Neutrophil (primary cell): ENCODE results near the gene ASB10.

Experiments used
- H3K27ac ChIP-seq: fragments of 200-600 bp; sonication (generic); 2 replicates; pipeline ENCODE4 v1.5.1; 2016; ENCODE audit warnings: mild to moderate bottlenecking, moderate library complexity
- H3K27me3 ChIP-seq: fragments of 200-600 bp; sonication (generic); 2 replicates; pipeline ENCODE4 v1.6.0; 2016; ENCODE audit warnings: mild to moderate bottlenecking
- H3K36me3 ChIP-seq: fragments of 200-600 bp; sonication (generic); 2 replicates; pipeline ENCODE4 v1.5.1; 2017
- H3K4me1 ChIP-seq, 2 experiments: fragments of 200-600 bp in 1 of 2; sonication (generic) in 1 of 2; 1 replicate in 1 of 2; 2 replicates in 1 of 2; pipeline versions ENCODE4 v1.5.1 to v1.6.1; 2013 to 2016; ENCODE audit warnings: low read depth in 1 of 2, low read length in 1 of 2, mild to moderate bottlenecking in 1 of 2, moderate library complexity in 1 of 2; ENCODE audit not compliant: control insufficient read depth in 1 of 2, insufficient read depth in 1 of 2
- H3K4me3 ChIP-seq, 2 experiments: fragments of 200-600 bp in 1 of 2; sonication (generic) in 1 of 2; 1 replicate in 1 of 2; 2 replicates in 1 of 2; pipeline ENCODE4 v1.5.1; 2013 to 2016; ENCODE audit warnings: low read depth in 1 of 2, low read length in 1 of 2, mild to moderate bottlenecking in 1 of 2, moderate library complexity in 1 of 2
- H3K9me3 ChIP-seq: fragments of 200-600 bp; sonication (generic); 2 replicates; pipeline ENCODE4 v1.5.1; 2016
- TF ChIP-seq, protein P1 (sequence below): fragments of 200-600 bp; sonication (generic); IDR thresholded peaks from 2 replicates; pipeline ENCODE4 v1.5.1; 2016; ENCODE audit warnings: antibody characterized with exemption

The ASB10 gene

DNA sequence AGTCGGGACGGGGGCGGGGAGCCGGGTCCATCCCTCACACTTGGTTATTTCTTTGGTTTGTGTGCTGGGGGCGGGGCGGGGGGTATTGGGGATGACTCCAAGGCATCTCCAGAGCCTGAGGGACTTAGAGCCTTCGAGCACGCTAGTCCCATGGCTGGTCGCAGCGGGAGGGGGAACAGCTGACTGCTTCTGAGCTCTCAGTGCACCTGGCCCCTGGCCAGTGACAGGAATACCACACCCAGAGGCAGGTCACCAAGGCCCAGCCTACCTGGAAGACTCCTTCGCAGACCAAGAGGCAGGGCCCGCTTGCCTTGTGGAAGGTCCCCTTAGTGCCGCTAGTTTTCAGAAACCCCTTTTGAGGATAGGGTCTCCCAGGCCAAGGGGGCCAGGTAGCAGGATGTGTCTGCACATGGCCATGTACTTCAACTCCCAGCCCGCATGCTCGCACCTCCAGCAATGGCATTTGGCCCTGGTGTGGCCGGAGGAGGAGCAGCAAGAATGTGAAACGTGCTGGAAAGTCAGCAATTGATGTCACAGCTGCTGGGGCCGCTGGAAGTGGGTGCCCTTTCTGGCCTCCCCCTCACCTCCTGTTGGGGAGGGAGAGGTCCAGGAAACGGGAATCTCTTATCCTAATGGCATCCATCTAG is 60.4 kb downstream of the ASB10 start:
- Histone ChIP-seq H3K36me3 (peaks cover 3% of the 10 kb centered on the region), H3K9me3 (no peaks in the 10 kb centered on the region), H3K4me1 (no peaks in the 10 kb centered on the region), H3K27ac (no peak overlapping the region), H3K27me3 (no peaks in the 10 kb centered on the region), H3K4me3 (no peak overlapping the region)
- TF ChIP-seq, protein P1, sequence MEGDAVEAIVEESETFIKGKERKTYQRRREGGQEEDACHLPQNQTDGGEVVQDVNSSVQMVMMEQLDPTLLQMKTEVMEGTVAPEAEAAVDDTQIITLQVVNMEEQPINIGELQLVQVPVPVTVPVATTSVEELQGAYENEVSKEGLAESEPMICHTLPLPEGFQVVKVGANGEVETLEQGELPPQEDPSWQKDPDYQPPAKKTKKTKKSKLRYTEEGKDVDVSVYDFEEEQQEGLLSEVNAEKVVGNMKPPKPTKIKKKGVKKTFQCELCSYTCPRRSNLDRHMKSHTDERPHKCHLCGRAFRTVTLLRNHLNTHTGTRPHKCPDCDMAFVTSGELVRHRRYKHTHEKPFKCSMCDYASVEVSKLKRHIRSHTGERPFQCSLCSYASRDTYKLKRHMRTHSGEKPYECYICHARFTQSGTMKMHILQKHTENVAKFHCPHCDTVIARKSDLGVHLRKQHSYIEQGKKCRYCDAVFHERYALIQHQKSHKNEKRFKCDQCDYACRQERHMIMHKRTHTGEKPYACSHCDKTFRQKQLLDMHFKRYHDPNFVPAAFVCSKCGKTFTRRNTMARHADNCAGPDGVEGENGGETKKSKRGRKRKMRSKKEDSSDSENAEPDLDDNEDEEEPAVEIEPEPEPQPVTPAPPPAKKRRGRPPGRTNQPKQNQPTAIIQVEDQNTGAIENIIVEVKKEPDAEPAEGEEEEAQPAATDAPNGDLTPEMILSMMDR = no peak

DNA sequence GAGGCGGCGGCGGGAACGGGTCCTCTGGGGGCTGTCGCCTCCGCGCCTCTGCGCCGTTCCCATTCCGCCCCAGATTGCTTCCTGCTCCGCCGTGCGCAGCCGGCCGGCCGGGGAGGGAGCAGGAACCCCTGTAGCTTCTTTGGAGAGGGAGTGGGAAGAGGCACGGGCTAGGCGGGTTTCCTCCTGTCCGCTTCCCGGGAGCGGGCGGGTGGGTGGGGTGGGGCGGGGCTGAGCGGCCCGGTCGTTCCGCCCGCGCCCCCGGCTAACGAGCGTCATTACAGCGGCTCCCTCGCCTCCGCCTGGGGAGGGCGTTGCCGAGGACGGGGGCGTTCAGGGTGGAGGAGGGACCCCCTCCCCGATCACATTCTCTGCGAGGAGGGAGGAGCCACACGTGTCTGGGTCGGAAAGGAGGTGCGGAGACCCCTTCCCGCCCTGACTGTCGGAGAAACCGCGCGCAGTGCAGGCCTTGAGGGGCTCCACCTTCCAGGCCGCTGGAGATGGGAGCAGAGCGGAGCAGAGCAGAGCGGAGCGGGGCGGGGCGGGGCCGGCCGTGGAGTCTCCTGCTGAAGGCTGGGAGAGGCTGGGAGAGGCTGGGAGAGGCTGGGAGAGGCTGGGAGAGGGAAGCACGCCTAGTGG is 61.1 kb downstream of the ASB10 start:
- Histone ChIP-seq H3K36me3 (peaks cover 5% of the 10 kb centered on the region), H3K4me3 (no peak overlapping the region), H3K9me3 (no peaks in the 10 kb centered on the region), H3K4me1 (no peaks in the 10 kb centered on the region), H3K27ac (no peak overlapping the region), H3K27me3 (no peaks in the 10 kb centered on the region)
- TF ChIP-seq, protein P1 = no peak
